DND-41 (cell line): Measurements from ENCODE around the gene IQCM.

Source experiments
- CTCF ChIP-seq: IDR thresholded peaks from 2 replicates; pipeline ENCODE4 v1.5.1; 2012; ENCODE audit warnings: borderline replicate concordance, low read length, moderate library complexity, mild to moderate bottlenecking; ENCODE audit not compliant: poor library complexity, severe bottlenecking; ENCODE audit errors: extremely low read depth
- EZH2 ChIP-seq: IDR thresholded peaks from 3 replicates; pipeline ENCODE4 v1.6.1; 2012; ENCODE audit warnings: borderline replicate concordance, low read depth, mild to moderate bottlenecking, moderate library complexity, low read length, inconsistent platforms; ENCODE audit not compliant: severe bottlenecking

- TF ChIP-seq CTCF (no peak), EZH2 (no peak)
These were observed 79.8 kb downstream of the IQCM start for GRCh38 chr4:149735796-149736195.
